GM12874 (cell line): ENCODE measurements around the gene EPS8.

Experiments used
- TF ChIP-seq, protein P1 (sequence below): IDR thresholded peaks from 2 replicates; pipeline ENCODE4 v1.5.1; 2011; ENCODE audit warnings: low read depth, mild to moderate bottlenecking, control low read depth, low read length, moderate library complexity; ENCODE audit not compliant: insufficient read depth

The EPS8 gene

DNA sequence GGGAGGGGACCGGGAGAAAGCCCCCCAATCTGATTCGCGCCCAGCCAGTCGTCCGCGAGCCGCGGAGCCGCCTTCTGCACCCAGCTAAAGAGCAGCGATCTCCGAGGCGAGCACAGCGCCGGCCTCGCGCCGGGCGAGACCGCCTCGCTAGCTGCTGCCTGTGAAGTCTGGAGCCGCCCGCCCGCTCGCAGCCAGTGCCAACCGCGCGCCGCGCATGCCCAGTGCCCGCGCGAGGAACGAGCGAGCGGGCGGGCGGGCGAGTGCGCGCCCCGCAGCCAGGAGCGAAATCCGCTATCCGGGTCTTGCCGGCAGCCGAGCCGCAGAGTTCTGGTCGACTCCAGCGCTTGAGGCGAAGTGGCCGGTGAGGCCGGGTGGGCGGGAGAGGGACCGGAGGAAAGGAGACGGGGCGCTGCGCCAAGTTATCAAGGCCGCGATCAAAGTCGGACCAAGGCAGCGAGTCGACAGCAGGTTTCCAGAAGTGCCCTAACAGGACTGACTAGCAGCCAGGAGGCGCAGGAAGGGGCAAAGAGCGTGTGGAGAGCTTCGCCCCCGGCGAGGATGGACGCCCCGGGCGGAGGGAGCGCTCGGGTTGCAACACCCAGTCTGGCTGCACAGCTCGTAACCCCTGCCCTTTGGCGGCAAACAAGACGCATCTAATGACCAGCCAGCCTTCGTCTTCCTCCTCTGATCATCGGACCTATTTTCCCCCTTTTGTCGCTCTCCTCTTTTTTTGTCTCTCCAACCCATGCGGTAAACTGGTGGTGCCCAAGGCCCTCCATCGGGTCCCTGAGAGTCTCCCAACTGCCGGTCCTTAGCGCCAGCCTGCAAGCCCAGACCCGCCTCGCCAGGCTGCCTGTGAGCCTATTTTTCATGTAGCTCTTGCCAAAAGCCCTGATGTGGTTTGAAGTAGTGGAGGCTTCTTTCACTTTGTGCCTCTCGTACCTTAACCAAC lies at the start of gene EPS8:
EPS8 (minus strand) TSS at position 169 of the 952 bp plus-strand sequence. CDS start 106,437 bp downstream, outside the sequence.
- TF ChIP-seq, protein P1, sequence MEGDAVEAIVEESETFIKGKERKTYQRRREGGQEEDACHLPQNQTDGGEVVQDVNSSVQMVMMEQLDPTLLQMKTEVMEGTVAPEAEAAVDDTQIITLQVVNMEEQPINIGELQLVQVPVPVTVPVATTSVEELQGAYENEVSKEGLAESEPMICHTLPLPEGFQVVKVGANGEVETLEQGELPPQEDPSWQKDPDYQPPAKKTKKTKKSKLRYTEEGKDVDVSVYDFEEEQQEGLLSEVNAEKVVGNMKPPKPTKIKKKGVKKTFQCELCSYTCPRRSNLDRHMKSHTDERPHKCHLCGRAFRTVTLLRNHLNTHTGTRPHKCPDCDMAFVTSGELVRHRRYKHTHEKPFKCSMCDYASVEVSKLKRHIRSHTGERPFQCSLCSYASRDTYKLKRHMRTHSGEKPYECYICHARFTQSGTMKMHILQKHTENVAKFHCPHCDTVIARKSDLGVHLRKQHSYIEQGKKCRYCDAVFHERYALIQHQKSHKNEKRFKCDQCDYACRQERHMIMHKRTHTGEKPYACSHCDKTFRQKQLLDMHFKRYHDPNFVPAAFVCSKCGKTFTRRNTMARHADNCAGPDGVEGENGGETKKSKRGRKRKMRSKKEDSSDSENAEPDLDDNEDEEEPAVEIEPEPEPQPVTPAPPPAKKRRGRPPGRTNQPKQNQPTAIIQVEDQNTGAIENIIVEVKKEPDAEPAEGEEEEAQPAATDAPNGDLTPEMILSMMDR = no peak

DNA sequence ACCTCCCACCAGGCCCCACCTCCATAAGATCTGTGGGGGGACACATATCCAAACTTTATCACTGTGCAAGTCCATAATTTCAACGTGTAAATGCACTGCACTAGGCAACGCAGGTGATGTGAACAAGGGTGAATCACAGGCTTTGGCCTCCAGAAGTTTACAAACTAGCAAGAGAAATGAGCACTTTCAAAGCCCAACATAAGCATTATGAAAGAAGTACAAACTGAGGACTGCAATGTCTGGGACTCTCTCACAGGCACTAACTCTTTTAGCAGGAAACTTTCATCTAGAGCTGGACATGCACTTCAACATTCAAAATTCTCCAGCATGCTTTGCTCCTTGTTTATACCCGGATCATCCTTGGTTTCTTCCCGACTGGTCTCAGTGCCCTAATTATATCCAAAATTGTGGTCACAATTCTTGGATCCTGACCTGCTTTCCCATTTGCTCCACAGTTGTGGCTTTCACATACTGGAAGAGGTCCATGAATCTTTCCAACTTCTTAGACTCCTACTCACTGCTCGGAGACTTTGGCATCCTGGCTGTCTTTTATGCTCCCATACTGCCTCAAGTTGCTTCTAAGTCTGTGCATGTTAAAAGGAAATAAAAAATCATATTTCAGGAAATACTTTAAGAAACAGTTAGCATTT lies 48.1 kb upstream of the EPS8 start:
- TF ChIP-seq, protein P1 = no peak

DNA sequence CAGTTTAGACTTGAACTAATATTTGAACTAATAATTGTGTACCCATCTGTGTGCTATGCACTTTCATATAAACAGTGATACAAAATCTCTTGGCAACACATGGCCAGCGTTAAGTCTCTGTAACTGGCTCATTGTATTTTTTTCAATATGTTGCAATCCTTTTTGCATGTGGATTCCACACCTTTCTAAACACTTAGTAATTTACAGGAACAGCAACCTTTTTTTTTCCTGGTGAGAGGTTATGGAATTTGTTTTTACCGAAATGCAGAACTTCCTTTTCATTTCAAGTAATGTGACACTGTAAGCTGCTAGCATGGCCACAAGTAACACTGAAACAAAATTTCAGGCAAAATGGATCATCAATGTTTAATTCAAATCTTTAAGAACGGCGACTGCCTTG lies 45.4 kb upstream of the EPS8 start:
- TF ChIP-seq, protein P1 = no peak

DNA sequence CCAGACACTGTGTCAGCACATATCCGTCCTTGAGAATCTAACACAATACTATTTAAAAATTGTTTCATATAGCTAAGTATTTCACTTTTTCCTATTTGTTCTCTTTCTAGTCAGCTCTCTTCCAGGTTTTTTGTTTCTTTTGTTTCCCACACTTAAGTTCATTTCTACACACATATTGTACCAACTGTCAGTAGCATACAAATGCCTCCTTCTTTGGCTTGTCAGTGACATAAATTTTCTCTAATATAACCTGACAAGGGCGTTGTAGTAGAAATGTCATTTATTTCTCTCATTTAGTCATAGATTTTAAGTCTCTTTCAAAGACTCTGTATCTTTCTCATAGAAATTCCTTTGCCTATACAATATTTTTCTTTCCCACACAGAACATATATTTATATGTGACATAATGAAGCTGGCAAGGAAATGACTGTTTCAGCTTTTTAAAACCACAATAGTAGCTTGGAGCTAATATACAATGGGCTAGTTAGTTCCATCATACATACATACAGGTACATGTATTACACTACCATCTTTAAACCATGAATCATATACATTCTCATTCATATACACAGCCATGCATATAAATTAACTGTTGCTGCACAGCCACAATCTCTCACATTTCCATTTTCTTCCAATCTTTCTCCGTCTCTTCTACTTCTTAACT lies 42.3 kb upstream of the EPS8 start:
- TF ChIP-seq, protein P1 = no peak

DNA sequence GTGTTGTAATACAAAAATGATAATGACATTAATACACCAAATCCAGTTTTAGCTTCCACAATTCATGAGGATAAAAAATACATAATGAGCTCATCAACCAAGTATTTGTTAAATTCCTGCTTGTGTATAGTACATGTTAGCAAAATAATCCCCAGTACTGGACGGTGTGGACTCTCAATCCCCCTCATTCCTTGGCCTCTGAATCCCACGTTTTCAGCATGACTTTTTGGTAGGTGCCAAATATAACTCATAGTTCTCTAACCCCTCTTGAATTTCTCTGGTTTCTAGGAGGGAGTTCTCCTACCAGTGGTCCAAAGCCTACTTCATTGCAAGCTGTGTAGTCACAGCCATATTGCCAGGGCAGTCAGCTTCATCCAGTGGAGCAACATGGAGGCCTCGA lies 41.4 kb upstream of the EPS8 start:
- TF ChIP-seq, protein P1 = no peak

DNA sequence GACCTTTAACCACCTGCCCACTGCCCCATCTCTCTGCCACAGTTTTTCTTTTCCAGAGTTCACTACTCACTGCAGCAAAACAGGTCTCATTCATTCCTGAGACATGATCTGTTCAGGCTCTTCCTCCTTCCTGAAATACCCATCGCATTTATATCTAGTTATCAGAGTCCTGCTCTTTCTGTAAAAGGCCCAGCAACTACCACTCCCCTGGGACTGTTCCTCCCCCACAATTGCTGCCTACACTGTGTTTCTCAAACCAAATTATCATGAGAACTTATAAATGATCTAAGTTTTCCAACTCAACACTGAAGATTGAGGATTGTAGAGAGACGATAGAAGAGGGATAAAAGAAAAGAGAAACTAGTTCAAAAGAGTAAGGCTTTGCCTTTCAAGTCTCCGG lies 40.8 kb upstream of the EPS8 start:
- TF ChIP-seq, protein P1 = no peak

DNA sequence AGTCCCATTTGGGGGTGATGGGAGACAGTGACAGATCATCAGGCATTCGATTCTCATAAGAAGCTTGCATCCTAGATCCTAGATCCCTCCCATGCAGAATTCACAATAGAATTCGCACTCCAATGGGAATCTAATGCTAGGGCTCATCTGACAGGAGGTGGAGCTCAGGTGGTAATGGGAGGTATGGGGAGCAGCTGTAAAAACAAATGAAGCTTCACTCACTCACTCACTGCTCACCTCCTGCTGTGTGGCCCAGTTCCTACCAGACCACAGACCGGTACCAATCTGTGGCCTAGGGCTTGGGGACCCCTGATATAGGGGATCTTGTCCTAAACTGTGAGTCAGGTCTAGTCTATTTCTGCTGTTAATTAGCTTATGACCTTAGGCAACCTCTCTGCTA lies 40.1 kb upstream of the EPS8 start:
- TF ChIP-seq, protein P1 = no peak
